HG03558 (cell line): Measurements from ENCODE around the gene DCXR.

ENCODE experiments used
- ATAC-seq: cut with Tn5 transposase; IDR thresholded peaks from one replicate; pipeline ENCODE4 v1.9.1; 2021; ENCODE audit warnings: moderate number of reproducible peaks; ENCODE audit not compliant: unreplicated experiment; ENCODE audit errors: extremely low read depth

The DCXR gene

DNA sequence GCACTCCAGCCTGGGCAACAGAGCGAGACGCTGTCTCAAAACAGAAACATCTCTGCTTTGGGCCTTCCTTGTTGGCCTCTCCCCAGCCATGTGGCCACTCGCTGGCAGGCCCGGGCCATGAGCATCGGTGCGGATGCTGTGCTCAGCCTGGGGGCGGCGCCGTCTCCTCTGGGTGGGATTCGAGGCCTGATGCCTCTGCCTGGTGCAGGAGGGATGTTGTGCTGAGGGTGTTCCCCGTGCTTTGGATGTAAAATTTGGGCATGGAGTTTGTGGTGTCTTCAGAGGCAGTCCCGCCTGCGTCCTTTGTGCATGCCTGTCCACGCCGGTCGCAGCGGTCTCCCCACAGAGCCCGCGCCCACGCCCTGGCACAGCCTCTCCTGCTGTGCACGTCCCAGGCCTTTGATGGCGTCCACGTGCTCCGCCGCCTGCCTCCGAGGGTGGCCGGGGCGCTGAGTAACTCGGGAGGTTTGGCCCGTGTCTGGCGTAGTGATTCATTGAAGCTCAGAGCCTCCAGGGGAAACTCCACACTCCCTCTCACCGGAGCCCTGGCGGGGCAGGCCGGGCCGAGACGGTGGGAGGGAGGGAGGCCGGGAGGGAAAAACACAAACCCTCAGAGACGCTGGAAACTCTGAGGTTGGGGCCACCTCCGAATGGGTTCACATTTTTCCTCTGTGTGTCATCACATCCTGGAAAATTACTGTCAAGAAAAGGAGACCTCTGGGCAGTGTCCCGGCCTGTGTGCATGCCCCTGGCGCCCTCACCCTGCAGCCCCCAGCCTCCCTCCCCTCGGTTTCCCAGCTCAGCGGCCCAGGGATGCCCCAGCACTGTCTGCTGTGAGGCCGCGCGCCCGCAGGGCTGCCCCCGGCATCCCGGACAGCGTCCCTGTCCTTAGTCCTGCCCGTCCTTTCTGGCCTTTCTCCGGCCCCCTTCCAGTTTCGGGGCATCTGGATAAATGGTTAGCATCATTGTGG lies 33.8 kb downstream of the DCXR start:
- no peak for ATAC-seq

DNA sequence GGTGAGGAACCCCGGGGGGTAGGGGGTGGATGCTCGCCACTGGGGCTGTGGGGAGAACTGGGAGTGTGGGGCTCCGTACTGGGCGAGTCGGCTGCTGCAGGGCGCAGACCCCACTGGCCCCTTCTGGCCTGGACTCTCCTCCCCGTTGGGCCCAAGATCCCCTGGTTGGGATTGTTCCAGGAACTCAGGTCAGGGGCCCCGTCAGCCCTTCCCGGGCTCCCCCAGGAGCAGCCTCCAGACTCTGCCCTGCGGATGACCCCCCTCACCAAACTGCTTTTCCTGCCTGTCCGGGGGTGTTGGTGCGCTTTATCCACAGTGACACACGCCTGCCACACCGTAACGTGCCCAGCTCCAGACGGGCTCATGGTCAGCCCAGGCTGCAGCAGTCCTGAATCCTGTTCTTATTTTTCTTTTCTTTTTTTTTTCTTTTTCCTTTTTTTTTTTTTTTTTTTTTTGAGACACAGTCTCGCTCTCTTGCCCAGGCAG lies 35.9 kb downstream of the DCXR start:
- ATAC-seq: no peak

DNA sequence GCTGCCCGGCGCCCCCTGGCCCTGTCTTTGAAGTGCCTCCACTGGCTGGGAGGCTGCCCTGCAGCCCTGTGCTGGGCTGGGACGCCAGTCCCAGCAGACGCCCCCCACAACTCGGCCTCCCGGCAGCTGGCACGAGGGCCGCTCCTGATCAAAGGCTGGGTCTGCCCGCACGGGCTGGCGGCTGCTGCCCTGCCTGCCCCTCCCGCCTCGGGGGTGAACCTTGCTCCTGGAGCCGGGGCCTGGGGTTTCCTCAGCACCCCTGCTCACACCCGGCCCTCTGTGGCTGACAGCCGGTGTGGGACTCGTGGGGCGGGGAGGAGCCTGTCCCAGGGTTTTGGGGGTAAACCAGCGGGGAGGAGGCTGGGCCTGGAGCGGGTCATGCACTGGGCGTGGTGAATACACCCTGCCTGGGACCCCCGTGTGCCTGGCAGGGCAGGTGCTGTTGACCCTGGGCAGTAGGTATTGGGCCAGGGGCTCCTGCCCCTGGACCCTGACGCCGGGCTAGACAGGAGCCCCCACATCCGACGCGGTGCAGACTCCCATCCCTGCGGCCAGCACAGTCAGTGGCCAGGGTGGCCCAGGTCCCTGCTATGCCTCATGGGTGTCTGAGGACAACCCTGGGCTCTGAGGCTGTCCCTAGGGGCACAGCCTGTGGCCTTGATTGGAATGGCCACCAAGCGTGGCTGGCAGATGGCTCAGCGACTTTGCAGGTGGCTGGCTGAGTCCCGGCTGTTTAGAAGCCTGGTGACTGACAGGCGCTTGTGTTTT lies 36.5 kb downstream of the DCXR start:
- ATAC-seq: no peak

DNA sequence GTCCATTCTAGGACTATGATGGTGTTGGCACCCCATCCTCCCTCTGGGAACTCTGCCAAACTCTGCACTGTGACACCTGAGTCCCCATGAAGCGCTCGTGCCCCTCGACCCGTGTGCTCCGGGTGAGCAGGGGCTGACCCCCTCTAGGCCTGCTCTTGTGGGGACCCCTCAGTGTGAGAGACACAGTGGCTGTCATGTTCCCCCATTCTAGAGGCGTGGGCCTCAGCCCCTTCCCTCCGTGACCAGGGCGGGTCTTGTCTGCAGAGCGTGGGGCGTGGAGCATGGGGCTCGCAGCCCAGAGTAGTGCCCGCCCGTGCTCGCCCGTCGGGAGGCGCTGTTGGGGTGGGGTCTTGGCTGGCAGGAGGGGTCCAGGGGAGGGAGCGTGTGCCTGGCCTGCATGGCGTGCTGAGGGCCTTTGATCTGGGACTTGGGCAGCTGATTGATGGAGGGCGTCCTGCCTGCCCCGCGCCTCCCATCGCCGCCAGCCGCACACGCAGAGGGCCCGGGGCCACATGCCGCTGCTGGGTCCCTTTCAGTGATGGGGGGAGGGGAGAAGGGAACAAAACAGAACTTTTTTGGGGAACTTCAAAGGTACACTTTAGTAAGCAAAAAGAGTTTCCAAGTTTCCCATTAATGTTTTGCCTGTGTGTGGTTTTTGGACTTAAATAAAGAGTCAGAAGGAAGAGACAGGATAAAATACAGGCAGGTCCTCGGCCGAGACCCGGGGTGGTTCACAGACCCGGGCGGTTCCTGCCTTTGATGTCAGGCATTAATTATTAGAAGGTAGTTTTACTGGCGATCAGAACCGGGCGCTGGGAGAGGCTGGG lies 37.3 kb downstream of the DCXR start:
- ATAC-seq: no peak

DNA sequence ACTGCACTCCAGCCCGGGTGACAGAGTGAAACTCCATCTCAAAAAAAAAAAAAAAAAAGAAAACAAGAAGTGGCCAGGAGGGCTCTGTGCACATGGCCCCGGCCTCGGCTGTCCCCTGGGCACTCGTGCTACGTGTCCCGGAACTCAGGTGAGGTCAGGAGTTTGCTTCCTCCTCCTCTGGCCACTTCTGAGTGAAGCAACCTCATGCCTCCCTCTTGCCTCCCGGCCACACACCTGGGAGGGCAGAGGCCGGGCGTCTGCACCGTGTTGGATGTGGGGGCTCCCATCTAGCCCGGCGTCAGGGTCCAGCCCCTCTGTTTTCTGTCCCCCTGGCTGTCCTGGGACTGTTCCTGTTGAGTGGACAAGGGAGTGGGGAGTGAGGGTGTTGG lies 37.9 kb downstream of the DCXR start:
- ATAC-seq: no peak

DNA sequence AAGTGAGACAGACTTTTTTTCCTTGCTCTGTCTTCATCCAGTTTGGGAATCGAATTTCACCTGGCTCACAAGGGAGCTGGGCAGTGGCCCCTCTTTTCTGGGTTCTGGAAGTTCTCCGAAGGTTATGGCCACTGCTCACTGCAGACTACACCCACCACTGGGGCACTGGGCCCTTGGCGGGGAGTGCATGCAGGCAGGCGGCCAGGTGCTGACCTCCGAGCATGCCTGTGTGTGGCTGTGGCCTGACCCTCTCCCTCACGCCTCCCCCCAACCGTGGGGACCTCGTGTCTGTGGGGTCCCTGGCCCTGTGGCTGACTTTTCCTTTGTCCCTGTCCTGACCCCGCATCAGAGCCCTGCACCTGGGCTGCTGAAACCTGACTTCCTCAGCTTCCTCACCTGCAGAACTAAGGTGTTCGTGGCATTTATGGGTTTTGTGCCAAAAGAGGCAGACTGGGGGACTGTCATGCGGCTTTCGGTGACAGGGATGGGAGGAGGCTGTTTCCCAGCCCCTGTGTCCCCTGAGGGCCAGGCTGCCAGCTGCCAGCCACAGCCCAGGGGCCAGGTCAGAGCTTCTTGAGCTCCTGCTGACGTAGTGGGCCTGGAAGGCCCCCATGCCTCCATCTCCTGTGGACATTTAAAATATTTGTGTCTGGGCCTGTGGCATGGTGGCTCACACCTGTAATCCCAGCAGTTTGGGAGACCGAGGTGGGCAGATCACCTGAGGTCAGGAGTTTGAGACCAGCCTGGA lies 38.6 kb downstream of the DCXR start:
- no peak for ATAC-seq

DNA sequence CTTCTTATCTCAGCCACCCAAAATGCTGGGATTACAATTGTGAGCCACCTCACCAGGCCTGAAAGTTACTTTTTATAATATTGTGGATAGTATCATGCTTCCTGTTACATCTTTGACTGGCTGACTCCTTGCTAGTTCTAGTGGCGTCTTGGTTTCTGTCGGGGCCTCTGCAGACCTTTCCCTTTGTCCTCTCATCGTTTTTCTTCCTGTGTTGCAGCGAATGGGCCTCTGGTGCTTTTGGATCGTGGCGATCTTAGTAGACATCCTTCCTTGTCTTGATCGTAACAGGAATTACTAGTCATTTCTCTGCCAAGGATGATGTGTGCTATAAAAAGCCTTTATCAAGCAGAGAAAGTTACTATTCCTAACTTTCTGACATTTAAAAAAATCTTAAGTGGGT lies 39.3 kb downstream of the DCXR start:
- no peak for ATAC-seq

DNA sequence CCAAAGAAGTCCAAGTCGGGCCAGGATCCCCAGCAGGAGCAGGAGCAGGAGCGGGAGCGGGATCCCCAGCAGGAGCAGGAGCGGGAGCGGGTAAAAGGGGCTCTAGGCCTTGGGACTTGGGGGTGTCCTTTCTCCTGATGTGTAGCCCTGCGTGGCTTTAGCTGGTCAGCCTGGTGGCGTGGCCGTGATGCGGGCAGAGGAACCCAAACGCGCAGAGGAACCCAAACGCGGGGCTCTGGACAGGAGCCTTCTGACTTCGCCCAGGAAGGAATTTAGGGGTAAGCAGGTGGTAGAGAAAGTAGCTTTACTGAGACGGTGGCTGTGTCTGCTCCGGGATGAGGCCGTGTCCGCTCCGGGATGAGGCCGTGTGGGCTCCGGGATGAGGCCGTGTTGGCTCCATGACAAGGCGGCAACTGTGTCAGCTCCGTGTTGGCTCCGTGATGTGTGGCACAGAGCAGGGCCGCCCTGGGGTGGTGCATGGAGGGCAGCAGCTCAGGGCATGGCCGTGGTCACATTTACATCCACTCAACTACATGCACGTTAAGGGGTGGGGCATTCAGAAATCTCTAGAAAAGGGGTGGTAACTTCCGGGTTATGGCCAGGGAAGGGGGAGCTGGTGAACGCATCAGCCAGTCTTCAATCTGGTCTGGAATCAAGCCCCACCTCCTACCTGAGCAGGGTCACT lies 40.6 kb downstream of the DCXR start:
- no peak for ATAC-seq

DNA sequence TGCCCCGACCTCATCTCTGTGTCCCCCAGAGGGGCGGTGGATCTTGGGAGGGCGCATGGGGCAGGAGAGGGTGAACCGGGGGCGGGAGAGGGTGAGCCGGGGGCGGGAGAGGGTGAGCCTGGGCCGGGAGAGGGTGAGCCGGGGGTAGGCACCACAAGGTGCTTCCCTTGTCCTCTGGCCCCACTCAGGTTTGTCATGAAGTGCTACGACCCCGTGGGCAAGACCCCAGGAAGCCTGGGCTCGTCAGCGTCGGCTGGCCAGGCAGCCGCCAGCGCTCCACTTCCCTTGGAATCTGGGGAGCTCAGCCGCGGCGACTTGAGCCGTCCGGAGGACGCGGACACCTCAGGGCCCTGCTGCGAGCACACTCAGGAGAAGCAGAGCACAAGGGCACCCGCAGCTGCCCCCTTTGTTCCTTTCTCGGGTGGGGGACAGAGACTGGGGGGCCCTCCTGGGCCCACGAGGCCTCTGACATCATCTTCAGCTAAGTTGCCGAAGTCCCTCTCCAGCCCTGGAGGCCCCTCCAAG lies 41.2 kb downstream of the DCXR start:
- ATAC-seq: no peak

DNA sequence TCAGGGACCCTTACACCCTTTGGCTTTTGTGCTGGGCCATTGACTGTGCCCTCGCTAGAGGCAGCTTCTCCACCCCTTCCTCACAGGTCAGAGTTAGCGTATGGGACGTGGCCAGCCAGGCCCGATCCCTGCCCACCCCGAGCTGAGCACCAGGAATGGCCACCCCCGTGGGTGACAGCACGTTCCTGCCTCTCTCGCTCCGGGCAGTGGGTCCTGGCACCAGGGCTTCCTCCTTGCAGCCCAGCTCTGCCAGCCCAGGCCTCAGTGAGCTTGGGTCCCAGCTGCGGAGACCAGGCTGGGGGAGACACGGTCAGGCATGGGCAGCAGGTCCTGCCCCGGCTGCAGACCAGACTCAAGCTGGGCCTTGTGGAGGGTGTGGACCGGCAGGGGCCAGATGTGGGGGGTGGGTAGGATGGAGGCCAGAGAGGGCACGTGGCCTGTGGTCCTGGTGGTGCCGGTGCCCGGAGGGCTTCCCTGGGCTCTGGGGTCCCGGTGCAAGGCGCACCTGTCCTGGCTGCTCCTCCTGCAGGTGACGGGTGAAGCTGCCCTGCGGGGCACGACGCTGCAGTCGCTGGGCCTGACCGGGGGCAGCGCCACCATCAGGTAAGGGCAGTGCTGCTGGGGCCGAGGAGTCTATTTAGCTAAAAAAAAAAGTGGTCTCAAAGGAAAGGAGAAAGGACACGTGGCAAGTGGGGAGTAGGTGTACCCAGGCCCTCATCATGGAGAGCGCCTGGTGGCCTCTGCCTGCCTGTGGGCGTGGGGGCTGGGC lies 41.9 kb downstream of the DCXR start:
- ATAC-seq: no peak

DNA sequence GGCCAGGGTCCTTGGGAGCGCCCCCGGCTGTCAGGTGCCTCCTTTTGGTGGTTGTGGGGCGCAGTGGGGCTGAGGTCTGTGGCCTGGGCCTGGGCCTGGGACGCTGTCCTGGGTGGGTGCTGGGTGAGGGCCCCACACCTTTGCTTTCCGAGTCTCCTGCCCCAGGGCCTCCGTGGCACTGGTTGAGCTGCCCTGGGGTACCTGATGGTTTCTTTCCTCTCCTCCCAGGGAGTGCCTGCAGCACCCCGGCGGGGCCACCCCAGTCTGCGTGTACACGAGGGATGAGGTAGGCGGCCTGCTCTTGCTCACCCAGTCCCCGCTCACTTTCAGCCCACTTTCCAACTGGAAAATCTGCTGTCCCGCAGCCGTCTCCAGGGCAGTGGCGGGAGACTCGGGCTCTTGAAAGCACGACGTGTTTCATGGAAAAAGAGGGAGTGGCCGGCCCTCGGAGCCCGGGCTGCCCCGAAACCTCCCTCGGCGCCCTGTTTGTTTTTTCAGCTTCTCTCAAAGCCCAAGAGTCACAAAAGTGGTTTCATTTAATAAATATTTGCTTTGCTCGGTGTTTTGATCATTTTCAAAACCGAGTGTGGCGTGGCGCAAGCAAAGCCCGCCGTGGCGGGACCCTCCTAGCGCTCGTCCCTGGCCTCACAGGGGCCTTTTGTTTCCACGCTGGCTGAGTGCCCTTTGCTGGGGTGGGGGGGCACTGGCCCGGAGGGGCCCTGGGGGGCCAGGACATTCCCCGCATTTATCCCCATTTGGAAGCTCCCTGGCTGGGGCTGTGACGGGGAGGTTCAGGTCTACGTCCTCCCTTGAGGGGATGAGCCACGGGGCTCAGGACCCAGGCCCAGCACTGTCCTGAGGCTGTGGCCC lies 42.7 kb downstream of the DCXR start:
- ATAC-seq: no peak

DNA sequence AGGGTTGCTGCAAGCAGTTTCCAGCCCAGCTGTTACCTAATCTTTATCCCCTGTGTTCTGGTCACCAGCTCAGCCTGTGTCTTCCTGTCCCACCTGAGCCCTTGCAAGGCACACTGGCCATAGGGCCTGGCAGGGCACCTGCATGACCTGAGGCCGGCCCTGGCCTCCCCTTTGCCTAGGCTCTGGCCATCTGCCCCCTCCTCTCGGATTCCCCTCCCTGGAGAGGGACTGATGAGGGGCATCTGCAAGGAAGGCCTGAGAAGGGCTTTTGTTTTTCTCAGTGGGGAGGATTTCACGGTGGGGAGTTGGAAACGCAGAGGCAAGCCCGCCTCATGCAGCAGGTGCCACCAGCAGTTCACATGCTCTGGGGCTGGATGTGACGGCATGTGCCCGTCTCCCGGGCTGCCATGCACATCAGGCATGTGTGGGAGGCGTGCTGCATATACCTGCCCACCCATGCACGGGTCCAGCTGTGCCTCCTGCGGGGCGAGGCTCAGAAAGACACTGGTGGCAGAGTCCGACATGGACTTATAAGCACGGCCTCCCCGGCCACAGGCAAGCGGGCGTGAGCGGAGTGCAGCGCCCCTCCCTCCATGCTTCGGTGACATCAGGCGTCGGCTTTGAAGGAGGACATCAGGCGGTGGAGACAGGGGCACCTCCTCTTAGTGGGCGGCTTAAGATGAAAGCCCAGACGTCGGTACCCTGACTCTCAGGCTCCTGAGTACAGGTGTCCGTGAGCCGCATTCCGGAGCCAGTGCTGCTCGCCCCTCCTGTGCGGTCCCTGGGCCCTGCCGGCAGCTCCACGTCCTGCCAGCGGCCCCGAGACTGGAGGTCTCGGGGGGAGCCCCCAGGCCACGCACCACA lies 43.5 kb downstream of the DCXR start:
- no peak for ATAC-seq

DNA sequence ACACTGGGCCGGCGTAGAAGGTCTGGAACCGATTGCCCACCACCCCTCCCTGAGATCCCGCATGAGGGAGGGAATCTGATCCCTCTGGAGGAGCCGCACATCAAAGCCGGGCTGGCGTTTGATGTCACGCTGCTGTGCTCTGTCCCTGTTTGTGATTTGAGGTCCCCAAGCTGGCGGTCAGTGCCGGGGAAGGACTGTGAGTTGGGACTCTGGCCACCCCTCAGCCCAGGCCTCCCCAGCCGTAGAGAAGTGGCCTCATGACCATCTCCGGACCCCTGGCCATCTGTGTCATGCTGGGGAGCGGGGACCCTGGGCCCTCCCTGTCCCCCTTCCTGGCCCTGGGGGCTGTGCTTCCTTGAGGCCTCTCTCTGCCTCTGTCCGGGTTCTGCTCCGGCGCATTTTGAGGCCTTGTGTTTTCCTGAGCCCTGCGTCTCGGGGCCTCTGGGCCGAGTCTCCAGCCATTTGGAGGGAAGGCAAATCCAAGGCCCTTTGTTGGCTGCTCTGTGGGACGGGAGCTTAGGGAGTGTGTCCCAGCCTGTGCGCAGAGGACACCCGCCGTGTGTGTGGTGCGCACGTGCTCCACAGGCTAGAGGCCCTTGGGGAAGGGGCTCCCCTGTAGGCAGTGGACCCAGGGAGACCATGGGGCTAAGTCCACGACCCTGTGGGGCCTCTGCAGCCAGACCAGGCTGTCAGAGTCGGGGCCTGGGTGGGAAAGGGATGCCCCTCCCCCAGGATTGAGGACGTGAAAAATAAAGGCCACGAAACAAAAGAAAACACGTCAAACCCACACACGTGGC lies 45.0 kb downstream of the DCXR start:
- no peak for ATAC-seq

DNA sequence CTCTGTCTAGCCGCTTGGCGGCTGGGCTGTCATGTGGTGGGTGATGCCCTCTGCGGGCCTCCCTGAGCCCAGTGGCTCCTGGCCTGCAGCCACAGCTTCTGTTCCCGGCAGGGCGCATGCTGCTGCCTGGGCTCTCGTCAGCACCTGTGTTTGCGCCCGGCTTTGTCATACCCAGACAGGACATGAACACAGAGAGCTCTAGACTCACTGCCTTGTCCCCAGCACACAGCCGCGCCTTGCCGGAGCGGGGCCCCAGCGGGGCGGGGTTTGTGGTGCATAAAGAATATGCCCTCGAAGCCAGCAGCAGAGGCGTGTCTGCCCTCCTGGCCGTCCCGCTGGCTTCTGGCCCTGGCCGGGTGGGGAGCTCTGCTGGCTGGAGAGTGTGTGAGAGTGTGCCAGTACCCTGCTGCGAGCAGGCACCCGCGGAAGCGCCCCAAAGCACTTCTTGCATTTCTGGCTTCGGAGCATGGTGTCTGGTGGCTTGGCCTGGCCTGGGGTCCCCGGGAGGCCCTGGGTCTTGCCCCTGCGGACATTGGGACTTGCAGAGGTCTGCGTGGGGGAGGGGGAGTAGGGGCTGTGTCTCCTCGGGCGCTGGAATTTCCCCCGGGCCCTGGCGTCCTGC lies 45.7 kb downstream of the DCXR start:
- no peak for ATAC-seq
